T-helper 22 cell (primary cell): ENCODE measurements around the gene MPRIP.

Source experiments
- DNase-seq: peaks from one replicate; pipeline ENCODE4 v3.0.0-alpha.2; 2020; ENCODE audit warnings: low read depth

MPRIP gene

GRCh38 chr17:17066021-17066420, 23.8 kb downstream of the MPRIP start:
- DNase-seq = no peak

GRCh38 chr17:17067257-17067656, 25.0 kb downstream of the MPRIP start:
- no peak for DNase-seq

GRCh38 chr17:17069849-17070248, 27.6 kb downstream of the MPRIP start:
- no peak for DNase-seq

- no peak for DNase-seq
Observed at GRCh38 chr17:17070931-17071330, 28.7 kb downstream of the MPRIP start.

- DNase-seq = no peak
Observed at GRCh38 chr17:17071531-17072360, 29.5 kb downstream of the MPRIP start.

GRCh38 chr17:17072546-17072945, 30.3 kb downstream of the MPRIP start:
- DNase-seq = no peak

GRCh38 chr17:17073030-17073564, 30.8 kb downstream of the MPRIP start:
- no peak for DNase-seq

GRCh38 chr17:17073581-17074403, 31.5 kb downstream of the MPRIP start:
- DNase-seq = no peak

GRCh38 chr17:17075125-17075781, 33.0 kb downstream of the MPRIP start:
- no peak for DNase-seq

- DNase-seq = no peak
Observed at GRCh38 chr17:17076066-17076465, 33.8 kb downstream of the MPRIP start.

- no peak for DNase-seq
Observed at GRCh38 chr17:17077101-17077500, 34.8 kb downstream of the MPRIP start.

GRCh38 chr17:17077861-17078732, 35.8 kb downstream of the MPRIP start:
- no peak for DNase-seq

- no peak for DNase-seq
Observed at GRCh38 chr17:17078832-17079231, 36.6 kb downstream of the MPRIP start.

- no peak for DNase-seq
Observed at GRCh38 chr17:17079336-17079735, 37.1 kb downstream of the MPRIP start.

- DNase-seq = no peak
Observed at GRCh38 chr17:17079761-17080160, 37.5 kb downstream of the MPRIP start.

GRCh38 chr17:17080181-17080631, 37.9 kb downstream of the MPRIP start:
- no peak for DNase-seq

GRCh38 chr17:17080781-17081180, 38.5 kb downstream of the MPRIP start:
- DNase-seq = no peak

GRCh38 chr17:17081304-17081940, 39.2 kb downstream of the MPRIP start:
- DNase-seq = no peak

GRCh38 chr17:17082878-17083277, 40.6 kb downstream of the MPRIP start:
- DNase-seq = no peak

- DNase-seq = no peak
Observed at GRCh38 chr17:17084317-17084835, 42.1 kb downstream of the MPRIP start.

- DNase-seq = no peak
Observed at GRCh38 chr17:17084941-17085340, 42.7 kb downstream of the MPRIP start.
